ENCODE data around the gene ZSCAN21.

ZSCAN21 gene

GRCh38 chr7:100079024-100079560, 29.5 kb downstream of the ZSCAN21 start:
- DNase-seq (ENCODE audit: low spot score) = no peak

DNA sequence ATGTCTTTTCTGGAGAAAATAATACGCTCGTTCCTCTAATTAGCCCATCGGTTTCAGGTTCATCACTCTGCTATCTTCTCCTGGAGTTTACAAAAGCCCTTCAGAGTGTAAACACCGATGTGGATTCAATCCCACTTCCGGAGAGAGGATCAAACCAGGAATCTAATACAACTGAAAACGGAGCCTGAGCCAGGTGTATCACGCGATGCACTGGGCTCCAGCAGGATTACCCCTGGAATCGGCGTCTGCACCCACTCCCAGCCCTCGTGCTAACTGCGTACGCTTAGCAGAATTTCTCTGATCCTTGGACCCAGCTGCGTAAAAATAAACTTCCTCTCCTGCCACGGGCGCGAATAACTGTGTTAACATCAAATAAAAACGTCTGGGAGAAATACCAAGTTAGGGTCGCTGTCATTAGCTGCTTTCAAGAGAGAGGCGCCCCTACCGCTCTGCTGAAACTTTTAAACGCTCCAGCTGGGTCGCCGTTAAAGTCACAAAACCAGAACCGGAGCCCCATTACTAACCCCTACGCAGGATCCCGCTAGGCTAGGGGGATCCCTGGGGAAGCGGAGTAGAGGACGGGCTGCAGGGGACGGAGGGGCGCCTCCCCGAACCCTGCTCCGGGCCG, 31.4 kb downstream of the ZSCAN21 start:
- peak; percentile 58 for DNase-seq (ENCODE audit: low spot score)

- DNase-seq (ENCODE audit: low spot score) = peak; percentile 100
Measured at GRCh38 chr7:100081535-100082102, 32.0 kb downstream of the ZSCAN21 start, which contains the start of gene ZNF3. ZNF3 (minus strand) TSS chr7:100081723; CDS start chr7:100077357, 4,366 bp downstream.

DNA sequence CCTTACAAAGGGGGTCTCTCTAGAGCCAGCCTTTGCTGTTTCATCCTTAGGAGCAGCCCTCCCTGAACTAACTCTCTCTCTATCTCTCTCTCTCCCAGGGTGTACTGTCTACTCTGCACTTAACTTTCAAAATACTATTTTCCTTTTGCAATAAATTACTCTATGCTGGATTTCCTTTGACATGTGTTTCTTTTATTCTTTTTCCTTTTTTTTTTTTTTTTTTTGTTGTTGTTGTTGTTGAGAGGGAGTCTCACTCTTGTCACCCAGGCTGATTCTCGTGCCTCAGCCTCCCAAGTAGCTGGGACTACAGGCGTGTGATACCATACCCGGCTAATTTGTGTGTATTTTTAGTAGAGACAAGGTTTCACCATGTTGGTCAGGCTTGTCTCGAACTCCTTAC, 33.4 kb downstream of the ZSCAN21 start:
- no peak for DNase-seq (ENCODE audit: low spot score)

- no peak for DNase-seq (ENCODE audit: low spot score)
Measured at GRCh38 chr7:100085515-100085914, 35.9 kb downstream of the ZSCAN21 start.

- DNase-seq (ENCODE audit: low spot score) = peak; percentile 94
Measured at GRCh38 chr7:100087055-100087750, 37.6 kb downstream of the ZSCAN21 start.

- DNase-seq (ENCODE audit: low spot score) = no peak
Measured at GRCh38 chr7:100088095-100088620, 38.6 kb downstream of the ZSCAN21 start.

- peak; percentile 83 for DNase-seq (ENCODE audit: low spot score)
Measured at GRCh38 chr7:100088621-100089457, 39.3 kb downstream of the ZSCAN21 start, which contains the start of gene COPS6. COPS6 (plus strand) TSS chr7:100088969; CDS start chr7:100088991, 22 bp downstream.

DNA sequence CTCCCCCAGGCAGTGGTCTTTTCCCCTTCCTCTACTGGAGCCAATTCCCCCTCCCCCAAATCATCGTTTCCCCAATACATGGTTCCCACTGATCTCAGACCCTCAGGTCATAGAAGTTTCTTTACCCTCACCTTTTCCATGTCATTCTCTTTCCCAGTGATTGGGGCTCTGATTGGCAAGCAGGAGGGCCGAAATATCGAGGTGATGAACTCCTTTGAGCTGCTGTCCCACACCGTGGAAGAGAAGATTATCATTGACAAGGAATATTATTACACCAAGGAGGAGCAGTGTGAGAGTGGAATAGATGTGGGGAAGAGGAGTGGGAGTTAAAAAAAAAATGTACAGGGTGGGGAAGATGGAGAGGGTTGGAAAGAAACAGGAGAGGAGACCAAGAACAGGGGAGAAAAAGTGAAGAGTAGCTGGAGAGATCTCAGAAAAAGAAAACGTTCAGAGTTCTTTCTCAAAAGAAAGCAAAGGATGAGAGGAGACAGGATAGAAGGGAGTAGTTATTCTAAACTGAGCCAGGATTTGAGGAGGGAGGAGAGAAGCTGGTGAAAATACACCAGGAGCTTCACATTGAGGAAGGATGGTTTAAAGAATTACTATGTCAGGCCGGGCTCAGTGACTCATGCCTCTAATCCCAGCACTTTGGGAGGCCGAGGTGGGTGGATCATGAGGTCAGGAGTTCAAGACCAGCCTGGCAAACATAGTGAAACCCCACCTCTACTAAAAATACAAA, 40.1 kb downstream of the ZSCAN21 start:
- peak; percentile 77 for DNase-seq (ENCODE audit: low spot score)

GRCh38 chr7:100090527-100091410, 41.2 kb downstream of the ZSCAN21 start:
- peak; percentile 90 for DNase-seq (ENCODE audit: low spot score)

DNA sequence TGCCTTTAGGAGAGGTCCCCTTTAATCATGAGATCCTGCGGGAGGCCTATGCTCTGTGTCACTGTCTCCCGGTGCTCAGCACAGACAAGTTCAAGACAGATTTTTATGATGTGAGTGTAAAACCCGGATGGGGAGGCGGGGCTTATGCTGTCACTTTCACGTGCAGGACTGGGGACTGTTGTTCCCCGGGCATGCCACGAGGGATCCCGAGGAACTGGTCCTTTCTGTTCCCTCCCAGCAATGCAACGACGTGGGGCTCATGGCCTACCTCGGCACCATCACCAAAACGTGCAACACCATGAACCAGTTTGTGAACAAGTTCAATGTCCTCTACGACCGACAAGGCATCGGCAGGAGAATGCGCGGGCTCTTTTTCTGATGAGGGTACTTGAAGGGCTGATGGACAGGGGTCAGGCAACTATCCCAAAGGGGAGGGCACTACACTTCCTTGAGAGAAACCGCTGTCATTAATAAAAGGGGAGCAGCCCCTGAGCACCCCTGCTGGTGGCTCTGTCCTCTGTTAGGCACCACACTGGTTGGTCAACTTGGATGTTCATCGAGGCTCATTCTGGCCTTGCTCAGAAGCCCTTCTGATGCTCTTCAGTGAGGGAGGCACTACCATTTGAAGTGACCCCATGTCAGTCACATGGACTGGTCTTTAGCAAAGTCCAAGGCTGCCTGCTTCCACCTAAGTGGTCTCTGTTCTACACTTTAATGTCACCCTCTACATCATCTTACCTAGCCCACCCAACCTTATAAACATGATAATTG, 42.0 kb downstream of the ZSCAN21 start:
- peak; percentile 88 for DNase-seq (ENCODE audit: low spot score)

GRCh38 chr7:100093054-100093453, 43.5 kb downstream of the ZSCAN21 start:
- DNase-seq (ENCODE audit: low spot score) = no peak

- DNase-seq (ENCODE audit: low spot score) = no peak
Measured at GRCh38 chr7:100093498-100093897, 43.9 kb downstream of the ZSCAN21 start.

- no peak for DNase-seq (ENCODE audit: low spot score)
Measured at GRCh38 chr7:100093925-100094486, 44.4 kb downstream of the ZSCAN21 start.

DNA sequence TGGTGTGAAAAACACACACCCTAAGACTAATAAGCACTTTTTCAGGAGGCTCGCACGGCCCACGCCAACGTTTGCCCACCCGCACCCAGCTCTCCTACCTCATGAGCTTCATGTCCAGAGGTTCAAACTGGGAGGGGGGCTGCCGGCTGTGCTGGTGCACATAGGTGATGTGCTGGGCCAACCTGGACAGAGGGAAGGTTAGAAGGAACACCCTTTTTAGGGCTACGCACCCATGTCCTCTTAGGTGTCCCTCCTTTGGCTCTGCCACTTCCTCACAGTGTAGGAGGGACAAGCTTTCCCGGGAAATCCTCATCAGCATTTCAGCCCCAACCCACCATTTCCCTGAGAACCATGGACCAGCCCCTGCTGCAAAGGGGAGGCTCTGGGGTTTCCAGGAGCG, 45.7 kb downstream of the ZSCAN21 start:
- DNase-seq (ENCODE audit: low spot score) = no peak

- no peak for DNase-seq (ENCODE audit: low spot score)
Measured at GRCh38 chr7:100095704-100096103, 46.1 kb downstream of the ZSCAN21 start.

- DNase-seq (ENCODE audit: low spot score) = no peak
Measured at GRCh38 chr7:100098913-100099312, 49.3 kb downstream of the ZSCAN21 start.

GRCh38 chr7:100099452-100099851, 49.9 kb downstream of the ZSCAN21 start:
- DNase-seq (ENCODE audit: low spot score) = no peak

Measured in RKO (cell line).